ENCODE measurements around the gene ATP5ME. TPM values are rescaled to one million over a fixed set of nuclear protein-coding genes. Genes with fewer than 3 reads are reported as not detected.

The ATP5ME gene
- polyA plus RNA-seq, 4 donors = 267 to 367 (median 284) TPM

DNA sequence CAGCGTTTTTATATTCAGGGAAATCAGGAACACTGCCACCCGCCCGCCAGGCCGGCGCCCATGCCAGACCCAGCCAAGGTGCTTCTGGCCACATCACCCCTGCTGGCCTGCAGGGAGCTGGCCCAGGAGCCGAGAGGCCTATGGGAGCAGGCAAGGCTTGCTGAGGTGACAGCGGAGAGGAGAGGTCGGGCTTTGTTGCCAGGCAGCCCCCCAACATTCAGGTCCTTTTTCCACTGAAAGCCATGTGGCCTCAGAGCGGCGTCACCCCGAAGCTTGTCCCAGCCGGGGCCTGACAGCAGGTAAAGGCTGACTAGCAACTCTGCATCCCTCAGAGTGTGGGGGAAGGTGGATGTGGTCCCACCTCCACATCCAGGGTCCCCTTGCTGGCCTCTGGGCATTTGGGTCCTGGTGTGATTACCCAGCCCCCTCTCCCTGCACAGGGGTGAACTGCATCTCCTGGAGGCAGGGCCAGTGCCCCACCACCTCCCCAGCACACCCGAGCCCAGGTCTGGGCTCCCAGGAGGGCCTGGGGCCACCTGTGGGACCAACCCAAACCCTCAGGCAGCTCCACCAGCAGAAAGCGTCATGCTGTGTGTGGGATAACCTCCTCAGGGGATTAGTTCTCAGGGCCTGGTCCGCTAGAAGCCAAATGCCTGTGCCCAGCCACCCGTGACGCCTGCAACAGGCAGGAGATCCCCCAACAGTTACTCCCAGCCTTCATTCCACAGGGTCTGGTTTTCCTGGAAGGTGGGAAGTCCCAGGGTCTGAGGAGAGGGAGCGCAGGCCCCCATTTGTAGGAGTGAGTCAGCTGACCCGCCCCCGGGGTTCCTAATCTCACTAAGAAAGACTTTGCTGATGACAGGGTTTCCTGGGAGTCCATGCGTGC, 49.1 kb downstream of the ATP5ME start, which contains the start of gene PDE6B:
PDE6B (plus strand) TSS at position 869 of the 886 bp plus-strand sequence. CDS start 54 bp downstream, outside the sequence.
- DNase-seq (ENCODE audit: low read depth in 4 of 4, low spot score in 2 of 4) = peak in 3 of 4 donors; percentile 41 to 69 (median 64)

DNA sequence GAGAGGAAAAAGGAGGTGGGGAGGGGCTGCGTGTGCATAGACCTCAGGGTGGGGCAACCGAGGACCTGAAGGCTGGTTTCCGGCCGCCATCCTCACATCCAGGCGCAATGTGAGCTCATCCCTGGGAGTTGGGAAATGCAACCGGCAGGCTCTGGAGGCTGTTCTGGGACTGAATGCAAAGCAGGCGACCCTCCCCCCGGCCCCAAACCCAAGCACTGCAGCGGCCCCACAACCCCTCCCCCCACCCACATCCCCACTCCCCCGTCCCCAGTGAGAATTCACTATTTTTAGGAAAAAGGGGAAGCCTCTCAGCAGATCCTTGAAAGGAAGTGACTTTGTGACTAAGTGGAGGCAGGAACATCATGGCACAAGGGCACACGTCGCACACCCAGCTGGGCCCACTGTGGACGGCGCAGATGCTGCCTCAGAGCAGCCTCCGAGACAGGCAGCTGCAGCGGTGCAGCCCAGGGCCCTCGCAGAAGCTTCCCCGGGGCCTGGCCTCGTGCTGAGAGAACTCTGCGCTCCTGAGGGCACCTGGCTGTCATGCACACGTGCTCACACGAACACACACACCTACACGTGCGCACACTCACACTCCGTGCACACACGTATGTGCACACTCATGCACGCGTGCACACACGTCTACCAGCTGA, 50.0 kb downstream of the ATP5ME start:
- DNase-seq (ENCODE audit: low read depth in 4 of 4, low spot score in 2 of 4) = no peak

DNA sequence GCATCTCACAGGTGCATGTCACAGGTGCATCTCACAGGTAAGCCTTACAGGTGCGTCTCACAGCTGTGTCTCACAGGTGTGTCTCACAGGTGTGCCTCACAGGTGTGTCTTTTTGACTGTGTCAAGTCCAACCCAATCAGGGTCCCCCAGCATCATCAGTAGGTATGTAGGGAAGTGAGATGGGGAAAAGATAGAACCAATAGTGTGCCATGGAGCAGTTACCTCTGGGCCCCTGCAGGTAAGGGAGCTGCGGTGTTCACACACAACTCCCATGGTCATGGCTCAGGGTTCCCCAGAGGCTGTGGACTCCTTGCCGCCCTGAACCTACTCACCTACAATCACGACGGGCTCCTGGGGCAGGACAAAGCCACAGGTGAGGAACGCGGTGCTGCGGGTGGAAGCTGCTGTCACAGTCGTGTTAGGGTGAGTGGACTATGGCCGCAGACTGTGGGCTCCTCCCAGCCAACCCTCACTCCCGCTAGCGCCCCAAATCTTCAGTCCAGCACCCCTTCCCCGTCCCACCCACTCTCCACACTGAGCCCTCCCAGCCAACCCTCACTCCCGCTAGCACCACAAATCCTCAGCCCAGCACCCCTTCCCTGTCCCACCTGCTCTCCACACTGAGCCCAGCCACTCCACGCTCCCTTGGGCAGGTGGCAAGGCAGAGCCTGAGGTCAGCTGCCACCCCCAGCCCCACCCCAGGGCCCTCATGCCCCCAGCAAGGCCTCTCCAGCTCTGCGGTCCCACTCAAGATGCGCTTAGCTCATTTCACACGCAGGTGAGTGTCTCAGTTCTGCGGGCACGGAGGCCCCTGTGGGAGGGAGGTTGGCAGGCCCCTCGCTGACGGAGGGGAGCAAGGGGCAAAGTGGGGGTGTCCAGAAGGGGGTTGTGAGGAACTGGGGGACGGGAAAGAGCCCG, 50.8 kb downstream of the ATP5ME start:
- DNase-seq (ENCODE audit: low read depth in 4 of 4, low spot score in 2 of 4) = no peak

Other genes starting within 250 kb of the ATP5ME start
- 10 to 100 TPM; 36.2 to 45.5 (median 41.2) TPM for gene ZNF721, start 175.1 kb downstream of the ATP5ME start, polyA plus RNA-seq (ENCODE audit: insufficient read length in 4 of 4)
- gene PIGG, start 175.1 kb downstream of the ATP5ME start, polyA plus RNA-seq (ENCODE audit: insufficient read length in 4 of 4) = 10 to 100 TPM; 41.1 to 85.9 (median 65.8) TPM
- under 1 TPM in 2 of 4 donors, not detected in 2; 0.10 to 0.14 TPM for gene TMEM271, start 98.0 kb downstream of the ATP5ME start, polyA plus RNA-seq (ENCODE audit: insufficient read length in 4 of 4)
- gene PDE6B, start 48.7 kb downstream of the ATP5ME start, polyA plus RNA-seq (ENCODE audit: insufficient read length in 4 of 4) = 10 to 100 TPM; 30.0 to 50.5 (median 41.4) TPM
- gene MYL5, start 266 bp upstream of the ATP5ME start, polyA plus RNA-seq (ENCODE audit: insufficient read length in 4 of 4) = 10 to 100 TPM; 16.3 to 23.6 (median 18.8) TPM
- gene SLC49A3, start 14.9 kb upstream of the ATP5ME start, polyA plus RNA-seq (ENCODE audit: insufficient read length in 4 of 4) = 1 to 10 TPM; 3.7 to 7.1 (median 5.0) TPM
- gene PCGF3, start 31.6 kb upstream of the ATP5ME start, polyA plus RNA-seq (ENCODE audit: insufficient read length in 4 of 4) = 100 to 1,000 TPM in 1 of 4 donors, 10 to 100 TPM in 3; 56.8 to 102 (median 81.9) TPM
- 1 to 10 TPM; 1.5 to 4.1 (median 3.0) TPM for gene CPLX1, start 151.9 kb upstream of the ATP5ME start, polyA plus RNA-seq (ENCODE audit: insufficient read length in 4 of 4)